Epidermal melanocyte (primary cell): ENCODE results near the gene PTPRN.

Experiments
- DNase-seq: peaks from one replicate; pipeline ENCODE4 v3.0.0; 2011; ENCODE audit warnings: low spot score; ENCODE audit not compliant: insufficient read length

Gene PTPRN

DNA sequence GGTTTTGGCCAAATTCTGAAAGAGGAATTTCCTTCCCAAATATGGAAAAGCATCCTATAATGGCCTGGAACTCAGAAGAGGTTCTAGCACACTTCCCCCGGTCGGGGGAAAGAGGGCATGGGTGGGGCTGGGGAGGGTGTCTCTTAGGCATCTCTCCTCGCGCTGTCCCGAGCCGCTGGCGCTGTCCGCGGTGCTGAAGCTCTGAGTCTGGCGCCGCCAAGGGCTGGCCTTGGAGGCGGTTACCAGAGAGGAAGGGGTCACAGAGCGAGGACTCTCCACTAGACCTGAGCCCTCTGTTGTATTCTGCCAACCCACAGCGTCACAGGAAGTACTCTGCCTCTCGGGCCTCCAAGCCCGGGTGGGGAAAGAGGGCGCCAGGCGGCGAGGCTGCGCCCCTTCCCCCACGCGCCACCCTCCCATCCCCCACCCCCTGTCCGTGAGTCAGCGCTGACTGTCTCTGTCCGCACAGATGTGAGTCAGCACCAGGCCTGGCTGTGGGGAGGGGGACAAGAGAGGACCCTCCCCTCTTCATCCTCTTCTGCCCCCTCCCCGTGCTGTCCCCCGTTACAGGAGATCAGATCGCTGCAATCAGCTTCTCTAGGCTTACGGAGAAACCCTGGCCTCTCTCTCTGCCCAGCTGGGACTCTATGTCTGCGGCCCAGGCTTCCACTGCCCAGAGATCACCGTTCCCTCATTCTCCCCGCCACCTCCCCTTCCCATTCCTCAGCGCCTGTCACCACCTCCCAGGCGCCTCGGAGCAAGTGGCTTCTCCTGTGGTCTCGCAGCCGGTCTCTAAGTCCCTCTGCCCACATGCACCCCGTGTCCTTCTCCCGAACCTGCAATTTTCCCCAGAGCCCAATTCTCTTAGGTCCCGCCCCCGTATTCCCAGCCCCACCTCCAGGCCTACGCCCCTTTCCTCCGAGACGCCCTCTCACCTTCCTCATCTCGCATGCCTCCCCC is 779 bp downstream of the PTPRN start:
- DNase-seq: peak; percentile 78

DNA sequence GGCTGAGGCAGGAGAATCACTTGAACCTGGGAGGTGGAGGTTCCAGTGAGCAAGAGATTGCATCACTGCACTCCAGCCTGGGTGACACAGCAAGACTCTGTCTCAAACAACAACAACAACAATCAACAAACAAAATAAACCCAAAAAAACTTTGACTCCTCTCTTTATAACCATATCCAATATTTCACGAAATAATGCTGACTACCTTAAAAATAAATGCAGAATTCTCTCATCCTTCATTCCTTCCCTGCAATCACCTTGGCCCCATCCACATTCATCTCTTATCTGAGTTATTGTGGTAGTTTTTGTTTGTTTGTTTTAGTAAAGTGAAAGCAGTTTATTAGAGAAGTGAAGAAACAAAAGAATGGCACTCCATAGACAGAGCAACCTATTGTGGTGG is 3.2 kb downstream of the PTPRN start:
- DNase-seq: no peak

DNA sequence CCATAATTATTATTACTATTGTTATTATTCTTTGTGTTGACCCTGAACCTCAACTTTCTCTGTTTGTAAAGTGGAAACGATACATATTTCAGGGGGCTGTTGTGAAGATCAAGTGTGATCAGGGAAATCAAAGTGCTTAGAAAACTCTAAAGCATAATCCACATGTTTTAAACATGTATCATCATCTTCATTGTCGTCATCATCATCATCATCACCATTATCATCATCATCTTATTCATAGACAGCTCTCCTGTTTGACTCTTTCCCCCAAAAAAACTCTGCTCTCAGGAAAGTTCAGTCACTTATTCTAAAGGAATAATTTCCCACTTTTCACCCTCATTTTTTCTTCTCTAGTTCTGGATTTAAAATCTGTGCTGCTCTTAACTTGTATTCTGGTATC is 5.0 kb downstream of the PTPRN start:
- DNase-seq: no peak

DNA sequence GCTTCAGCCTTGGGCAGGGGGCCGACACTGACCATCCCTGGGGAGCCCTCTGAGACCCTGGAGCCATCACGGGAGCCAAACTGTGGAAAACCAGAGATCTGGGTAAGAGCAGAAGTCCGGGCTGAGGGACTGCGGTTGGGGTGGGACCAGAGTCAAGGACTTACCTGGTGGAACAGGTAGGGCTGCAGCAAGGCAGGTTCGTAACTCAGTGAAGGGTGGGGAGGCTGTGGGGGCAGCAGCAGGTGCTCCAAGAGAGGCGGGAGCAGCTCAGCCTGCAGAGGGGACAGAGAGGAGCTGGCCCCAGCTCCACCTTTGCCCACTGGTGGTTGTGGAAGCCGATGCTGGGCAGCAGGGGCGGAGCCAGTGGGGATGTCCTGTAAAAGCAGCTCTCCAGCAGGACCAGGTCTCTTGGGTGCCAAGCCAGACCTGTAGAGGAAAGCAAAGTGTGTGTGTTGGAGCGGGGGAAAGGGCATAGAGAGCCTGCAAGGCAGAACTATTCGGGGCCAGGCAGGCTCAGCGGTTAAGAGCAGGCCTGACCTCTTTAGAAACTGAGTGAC is 6.7 kb downstream of the PTPRN start:
- DNase-seq: no peak

DNA sequence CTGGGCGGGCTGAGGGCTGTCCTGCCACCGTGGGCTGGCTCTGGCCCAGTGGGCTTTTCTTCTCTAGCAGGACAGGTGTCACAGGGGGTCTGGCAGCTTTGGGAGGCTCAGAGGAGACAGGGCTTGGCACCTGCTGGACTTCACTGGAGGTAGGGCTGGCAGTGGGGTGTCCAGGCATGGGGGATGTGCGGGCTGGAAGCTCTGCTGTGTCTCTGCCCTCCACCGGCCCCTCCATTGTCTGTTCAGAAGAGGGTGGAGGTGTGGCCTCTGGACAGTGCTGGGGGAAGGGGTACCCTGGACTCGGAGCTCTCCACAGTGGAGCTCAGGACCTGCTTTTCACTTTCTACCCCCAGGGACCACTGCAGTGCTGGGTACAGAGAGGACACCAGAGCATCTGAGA is 9.2 kb downstream of the PTPRN start:
- no peak for DNase-seq

DNA sequence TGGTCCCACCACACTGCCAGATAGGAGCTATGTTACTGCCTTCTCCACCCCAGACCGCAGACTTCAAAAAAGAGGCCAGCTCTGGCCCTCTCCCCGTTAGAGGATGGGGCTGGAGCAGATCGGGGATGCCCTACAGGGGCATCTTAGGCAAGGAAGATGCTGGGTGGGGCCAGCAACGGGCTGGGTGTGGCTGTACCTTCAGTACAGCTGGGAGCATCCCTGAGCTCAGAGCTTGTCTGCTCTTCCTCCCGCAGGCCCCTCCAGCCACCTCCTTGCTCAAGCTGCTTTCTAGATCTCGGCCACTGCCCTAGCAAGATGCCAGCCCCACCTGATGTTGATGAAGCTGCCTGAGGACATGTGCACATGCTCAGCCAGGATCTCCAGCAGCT is 9.8 kb downstream of the PTPRN start:
- DNase-seq: no peak

DNA sequence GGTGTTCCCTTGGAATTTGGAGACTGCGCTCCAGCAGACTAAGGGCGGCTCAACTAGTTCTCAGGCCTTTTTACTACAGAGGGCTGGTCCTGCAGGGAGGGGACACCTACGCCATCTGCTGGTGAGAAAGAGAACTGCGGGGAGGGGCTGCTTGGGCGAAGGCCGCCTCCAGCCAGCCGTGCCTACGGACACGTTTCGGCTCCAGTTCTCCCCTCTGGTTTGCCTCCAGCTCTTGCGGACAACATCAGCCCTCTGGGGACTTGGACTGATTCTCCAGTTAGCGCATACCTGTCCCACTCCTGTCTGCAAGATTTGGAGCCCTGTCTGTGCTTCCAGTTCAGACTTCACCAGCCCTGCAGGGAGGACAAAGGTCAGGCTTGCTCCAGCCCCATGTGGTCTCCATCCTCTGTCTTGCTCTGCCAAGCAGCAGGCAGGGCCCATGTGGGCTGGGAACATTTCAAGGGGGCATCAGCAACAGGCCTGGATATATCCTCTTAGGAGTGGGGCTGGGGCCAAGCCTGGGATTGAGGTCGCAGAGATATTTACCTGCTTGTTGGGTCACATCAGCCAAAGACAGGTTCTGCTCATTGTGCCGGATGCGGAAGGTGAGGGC is 10.3 kb downstream of the PTPRN start:
- peak; percentile 92 for DNase-seq

DNA sequence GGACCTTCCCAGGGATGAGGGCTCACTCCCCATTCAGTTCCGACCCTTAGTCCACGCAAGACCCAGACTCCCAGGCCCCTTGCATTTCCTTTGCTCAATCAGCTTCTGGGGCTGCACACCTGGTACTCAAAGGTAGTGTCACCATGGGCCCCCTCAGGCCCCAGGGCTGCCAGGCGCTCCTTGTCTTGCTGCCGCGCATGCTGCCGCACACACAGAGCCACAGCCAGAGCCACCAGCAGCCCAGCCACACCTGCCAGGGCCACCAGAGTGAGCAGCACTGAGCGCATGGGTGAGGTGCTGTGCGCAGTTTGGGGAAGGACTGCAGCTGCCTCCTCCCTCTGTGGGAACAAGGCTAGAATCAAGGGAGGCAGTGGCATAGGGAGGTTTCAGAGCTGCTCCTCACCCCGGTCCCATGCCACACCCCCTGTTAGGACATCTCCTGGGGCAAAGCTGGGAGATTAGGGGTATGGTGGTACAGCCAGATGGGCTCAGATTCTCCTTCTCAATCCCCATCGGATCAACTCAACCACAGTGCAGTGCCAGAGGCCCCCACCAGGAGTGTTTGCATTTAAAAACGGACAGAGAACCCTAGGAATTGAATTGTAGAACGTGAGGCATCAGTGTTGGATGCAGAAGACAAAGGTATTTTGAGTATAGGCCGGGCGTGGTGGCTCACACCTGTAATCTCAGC is 11.3 kb downstream of the PTPRN start:
- DNase-seq: no peak

DNA sequence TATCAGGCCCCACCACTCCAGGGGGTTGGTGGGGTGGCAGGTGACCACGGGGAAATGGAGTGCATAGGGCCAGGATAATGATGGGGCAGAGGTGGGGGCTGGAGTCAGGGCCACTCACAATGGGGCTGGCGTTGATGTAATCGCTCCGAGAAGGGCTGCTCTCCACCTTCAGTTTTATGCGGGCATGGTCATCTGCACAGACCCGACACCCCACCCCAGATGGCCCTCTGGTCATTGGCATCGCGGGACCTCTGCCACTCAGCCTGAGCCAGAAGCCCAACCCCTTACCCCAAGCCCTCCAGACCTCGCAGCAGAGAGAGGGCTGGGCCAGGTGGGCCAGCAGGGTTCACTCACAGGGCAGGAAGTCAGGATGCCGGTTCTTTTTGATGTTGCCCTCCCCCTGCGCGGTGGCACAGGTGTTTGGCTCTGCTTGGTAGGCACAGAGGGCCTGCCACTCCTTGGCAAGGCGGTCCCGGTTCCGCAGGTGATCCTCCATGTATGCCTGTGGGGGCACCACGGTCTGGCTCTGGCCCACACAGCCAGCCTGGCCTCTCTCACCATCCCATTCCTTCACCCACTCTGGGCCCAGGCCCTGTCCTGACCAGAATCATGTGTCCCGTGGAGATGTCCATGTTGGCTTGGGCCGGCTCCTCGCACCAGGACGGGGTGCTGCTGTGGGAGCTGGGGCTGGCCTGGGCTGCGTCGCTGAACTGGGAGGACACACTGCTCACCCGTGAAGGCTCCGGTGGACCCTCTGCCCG is 12.4 kb downstream of the PTPRN start:
- no peak for DNase-seq

DNA sequence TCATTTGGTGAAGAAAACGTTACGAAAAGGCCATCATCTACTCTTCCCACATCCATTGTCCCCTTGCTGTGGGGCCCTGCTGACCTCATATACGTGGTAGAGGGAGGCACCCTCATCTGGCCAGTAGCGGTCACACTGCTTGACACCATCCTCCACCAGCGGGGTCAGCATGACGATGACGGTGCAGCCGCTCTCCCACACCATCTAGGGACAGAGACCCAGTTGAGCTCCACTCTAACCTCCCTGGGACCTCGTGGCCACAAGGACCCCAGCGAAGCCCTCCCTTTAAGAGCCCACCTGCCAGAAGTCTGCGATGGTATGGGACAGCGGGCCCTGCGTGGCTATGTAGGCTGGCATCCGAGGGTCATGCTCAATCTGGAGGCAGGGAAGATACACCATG is 13.1 kb downstream of the PTPRN start:
- DNase-seq: no peak

DNA sequence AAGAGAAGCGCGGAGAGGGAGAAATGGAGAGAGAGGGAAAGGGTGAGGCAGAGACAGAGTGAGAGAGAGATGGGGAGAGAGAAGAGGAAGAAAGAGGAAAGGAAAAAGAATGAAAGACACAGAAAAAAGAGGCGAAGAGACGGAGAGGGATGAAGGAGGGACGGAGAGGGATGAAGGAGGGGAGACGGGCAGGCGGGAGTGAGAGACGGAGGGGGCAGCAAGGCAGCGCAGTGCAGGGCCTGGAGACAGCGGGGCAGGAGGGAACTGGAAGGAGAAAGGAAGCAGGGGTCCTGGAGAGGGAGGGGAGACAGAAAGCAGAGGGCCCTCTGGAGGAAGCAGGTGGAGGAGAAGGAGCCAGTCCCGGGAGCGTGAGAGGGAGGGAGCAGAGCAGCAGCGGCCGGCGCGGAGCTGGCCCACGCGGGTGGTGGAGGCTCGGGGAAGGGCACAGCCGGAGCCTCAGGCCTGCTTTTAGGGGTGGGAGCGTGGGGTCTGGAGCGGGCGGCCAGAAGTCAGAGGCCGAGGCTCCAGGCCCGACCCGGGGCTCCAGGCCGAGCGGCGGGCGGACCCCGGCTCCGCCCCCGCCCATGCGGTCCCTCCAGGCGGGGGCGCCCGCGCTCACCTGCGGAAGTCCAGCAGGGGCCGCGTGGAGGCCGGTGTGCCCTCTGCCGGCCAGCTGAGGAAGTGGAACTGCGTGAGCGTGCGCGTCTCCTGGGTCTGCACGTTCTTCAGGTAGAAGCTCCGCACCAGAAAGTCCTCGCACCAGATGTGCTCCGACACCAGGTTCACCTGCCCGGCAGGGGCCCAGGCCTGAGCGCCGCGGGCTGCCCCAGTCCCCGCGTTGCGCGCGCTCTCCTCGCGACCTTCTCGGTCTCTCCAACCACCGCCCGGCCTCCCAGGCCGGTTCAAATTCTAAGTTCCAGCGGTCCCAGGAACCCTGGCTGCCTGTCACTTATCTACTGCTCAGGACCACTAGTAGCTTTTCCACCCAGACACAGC is 14.5 kb downstream of the PTPRN start:
- DNase-seq: peak; percentile 92

DNA sequence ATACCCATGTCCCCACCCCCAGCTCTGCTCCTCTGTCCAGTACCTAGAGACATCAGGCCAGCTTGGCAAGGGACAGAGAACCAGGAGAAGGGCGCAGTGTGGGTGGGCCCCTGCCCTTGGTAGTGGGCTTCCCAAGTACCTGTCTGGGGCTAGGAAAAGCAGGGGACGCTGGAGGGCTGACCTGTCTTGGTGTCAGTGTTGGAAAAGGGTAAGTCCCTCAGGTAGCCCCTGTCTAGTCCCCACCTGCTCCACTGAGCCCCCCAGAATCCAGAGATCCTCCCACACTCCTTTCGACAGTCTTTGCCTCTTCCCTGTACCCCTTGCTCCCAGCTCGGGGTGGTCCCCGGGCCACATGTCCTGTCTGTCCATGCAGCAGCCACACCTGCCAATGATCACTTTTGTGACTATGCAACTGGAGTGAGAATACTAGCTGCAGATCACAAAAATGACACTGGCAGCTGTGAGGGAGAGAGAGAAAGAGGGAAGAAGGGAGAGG is 15.4 kb downstream of the PTPRN start:
- DNase-seq: no peak

DNA sequence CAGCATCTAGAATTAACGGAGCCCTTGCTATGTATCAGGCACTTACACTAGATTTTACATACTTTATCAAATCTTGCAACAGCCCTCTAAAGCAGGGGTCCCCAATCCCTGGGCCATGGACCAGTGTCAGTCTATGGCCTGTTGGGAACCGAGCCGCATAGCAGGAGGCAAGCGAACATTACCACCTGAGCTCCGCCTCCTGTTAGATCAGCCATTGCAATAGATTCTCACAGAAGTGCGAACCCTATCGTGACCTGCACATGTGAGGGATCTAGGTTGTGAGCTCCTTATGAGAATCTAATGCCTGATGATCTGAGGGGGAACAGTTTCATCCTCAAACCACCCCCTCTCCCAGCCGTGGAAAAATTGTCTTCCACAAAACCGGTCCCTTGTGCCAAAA is 16.6 kb downstream of the PTPRN start:
- DNase-seq: no peak

DNA sequence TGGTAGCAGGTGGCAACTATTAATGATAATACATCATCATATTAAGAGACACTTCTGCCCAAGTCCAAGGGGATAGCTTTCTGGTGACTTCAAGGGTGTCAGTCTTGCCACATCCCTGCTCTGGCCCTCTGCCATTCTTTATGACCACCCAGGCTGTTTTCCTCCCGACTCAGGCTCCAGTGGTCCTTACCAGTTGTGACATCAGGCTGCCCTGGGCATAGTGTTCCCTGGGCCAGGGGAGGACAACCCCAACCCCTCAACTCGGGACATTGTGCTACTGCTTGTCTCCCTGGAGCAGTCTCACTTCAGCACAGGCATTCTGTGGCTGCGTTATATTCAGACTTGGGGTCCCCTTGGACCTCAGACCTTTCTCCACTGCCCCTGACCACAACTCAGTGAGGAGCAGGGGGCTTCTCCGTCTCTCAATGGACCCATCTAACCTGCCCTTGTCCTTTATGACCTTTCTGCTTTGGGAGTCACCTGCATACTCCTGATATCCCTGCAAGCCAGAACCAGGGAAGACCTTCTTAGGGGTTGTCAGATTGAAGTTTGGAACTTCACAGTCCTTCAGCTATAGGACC is 17.2 kb downstream of the PTPRN start:
- no peak for DNase-seq

DNA sequence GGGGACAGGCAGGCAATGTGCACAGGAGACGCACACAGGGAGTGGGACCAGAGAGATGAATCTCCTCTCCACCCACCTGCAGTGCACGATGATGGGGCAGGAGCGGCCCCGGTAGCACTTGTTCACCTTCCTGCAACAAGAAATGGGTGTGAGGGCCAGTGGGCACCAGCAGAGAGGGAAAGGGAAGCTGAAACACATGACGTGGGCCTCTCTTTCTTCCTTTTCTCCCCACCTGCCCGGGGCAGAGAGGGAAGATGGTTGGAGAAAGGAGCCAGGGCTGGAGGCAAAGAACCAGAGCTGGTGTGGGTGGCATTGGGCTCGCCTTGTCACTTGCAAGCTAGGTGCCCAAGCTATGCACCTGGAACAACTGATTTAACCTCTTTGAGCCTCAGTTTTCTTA is 17.8 kb downstream of the PTPRN start:
- DNase-seq: no peak

DNA sequence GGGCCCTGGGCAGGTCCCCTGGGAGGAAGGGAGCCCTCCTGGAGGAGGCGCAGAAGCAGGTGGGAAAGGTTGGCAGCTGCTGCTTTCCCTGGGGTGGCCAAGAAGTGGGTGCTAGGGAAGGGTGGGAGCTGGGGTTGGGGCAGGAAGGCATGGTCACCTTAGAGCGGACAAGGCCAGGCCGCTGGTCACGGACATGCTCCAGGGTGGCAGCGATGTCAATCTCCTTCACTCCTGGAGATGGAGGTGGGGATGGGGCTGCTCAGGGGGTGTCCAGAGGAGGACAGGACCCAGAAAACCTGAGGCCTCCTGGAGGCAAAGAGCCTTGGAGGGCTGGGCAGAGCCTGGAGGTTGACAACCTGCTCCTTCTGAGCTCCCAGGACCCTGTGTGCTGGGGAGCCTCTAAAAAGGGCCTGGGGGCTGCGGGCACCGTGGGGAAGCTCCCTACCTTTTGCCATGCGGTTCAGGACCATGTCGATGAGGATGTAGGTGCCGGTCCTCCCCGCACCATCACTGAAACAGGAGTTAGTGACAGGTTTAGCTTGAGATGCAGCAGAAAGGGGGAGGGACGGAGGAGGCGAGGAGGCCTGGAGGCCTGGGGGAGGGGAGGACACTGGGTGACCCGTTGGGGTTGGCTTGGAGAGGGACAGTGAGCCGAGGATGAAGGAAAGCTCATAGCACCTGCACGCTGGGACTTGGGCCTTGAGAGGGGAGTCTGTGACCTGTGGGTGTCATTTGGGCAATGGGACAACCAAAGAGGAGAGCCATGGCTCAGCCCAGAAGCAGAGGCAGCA is 18.6 kb downstream of the PTPRN start:
- no peak for DNase-seq

DNA sequence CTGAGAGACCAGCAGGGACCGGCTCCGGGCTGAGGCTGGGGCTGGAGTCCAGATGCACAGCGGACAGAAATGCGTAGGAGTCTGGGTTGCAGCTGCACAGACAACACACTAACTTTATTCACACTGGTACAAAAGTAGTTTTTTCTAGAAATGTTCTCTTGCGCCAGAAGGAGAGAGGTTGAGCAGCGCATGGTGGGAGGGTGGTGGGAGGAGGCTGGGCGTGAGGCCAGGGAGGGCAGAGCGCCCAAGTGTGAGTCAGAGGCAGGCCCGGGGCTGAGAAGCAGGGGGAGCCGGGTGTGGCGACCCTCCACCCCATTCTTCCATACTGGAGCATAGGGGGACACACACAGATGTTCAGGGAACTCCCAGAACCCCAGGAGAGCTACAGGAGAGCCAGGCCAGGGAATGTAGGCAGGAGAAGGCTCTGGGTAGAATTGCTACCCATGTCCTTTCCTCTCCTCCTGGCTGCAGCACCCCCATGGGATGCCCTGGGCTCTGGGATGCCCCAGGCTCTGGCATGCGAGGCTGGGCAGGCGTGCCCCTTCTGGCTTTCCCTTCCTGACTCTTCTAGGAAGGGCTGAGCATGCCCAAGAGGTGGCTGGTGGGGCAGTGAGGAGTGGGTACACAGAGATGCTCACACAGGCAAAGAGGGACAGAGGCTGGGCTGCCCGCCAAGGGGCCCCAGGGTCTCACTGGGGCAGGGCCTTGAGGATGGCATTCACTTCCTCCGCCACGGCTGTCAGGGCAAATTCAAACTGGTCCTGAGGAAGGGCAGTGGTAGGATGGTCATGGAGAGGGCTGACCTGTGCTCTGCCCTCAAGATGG is 19.5 kb downstream of the PTPRN start:
- peak; percentile 75 for DNase-seq

DNA sequence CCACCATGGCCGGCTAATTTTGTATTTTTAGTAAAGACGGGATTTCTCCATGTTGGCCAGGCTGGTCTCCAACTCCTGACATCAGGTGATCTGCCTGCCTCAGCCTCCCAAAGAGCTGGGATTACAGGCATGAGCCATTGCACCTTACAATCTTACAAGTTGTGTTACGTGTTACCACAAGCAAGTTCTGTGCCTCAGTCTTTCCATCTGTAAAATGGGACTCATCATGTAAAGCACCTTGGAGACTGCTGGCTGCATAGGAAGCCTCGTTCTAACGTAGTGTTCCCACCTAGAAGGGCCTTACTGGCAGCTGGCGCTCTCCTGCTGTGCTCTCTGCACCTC is 20.0 kb downstream of the PTPRN start:
- no peak for DNase-seq
